ENCODE data around the gene TMEM185B.

TMEM185B gene

GRCh38 chr2:120231974-120232635 lies 8.9 kb upstream of the TMEM185B start:
- DNase-seq (ENCODE audit: low spot score), result peak; percentile 59

GRCh38 chr2:120231564-120231973 lies 8.4 kb upstream of the TMEM185B start:
- no peak for DNase-seq (ENCODE audit: low spot score)

GRCh38 chr2:120230515-120231471 lies 7.6 kb upstream of the TMEM185B start:
- DNase-seq (ENCODE audit: low spot score), result no peak

GRCh38 chr2:120229341-120229740 lies 6.1 kb upstream of the TMEM185B start:
- DNase-seq (ENCODE audit: low spot score), result no peak

- no peak for DNase-seq (ENCODE audit: low spot score)
These were observed 5.3 kb upstream of the TMEM185B start for GRCh38 chr2:120228503-120228902.

- no peak for DNase-seq (ENCODE audit: low spot score)
These were observed 4.2 kb upstream of the TMEM185B start for GRCh38 chr2:120227111-120227991.

GRCh38 chr2:120226316-120226715 lies 3.1 kb upstream of the TMEM185B start:
- DNase-seq (ENCODE audit: low spot score), result no peak

GRCh38 chr2:120225549-120226065 lies 2.4 kb upstream of the TMEM185B start:
- no peak for DNase-seq (ENCODE audit: low spot score)

- DNase-seq (ENCODE audit: low spot score), result no peak
These were observed 1.7 kb upstream of the TMEM185B start for GRCh38 chr2:120224735-120225548.

- DNase-seq (ENCODE audit: low spot score), result no peak
These were observed 1.1 kb upstream of the TMEM185B start for GRCh38 chr2:120224256-120224655.

GRCh38 chr2:120222186-120223033 lies 790 bp downstream of the TMEM185B start:
- DNase-seq (ENCODE audit: low spot score), result no peak

GRCh38 chr2:120221616-120222015 lies 1.6 kb downstream of the TMEM185B start:
- DNase-seq (ENCODE audit: low spot score), result no peak

- DNase-seq (ENCODE audit: low spot score), result peak; percentile 3
These were observed 2.4 kb downstream of the TMEM185B start for GRCh38 chr2:120220756-120221155.

GRCh38 chr2:120219766-120220165 lies 3.4 kb downstream of the TMEM185B start:
- DNase-seq (ENCODE audit: low spot score), result peak; percentile 5

- no peak for DNase-seq (ENCODE audit: low spot score)
These were observed 3.9 kb downstream of the TMEM185B start for GRCh38 chr2:120219291-120219690.

GRCh38 chr2:120218181-120218580 lies 5.0 kb downstream of the TMEM185B start:
- DNase-seq (ENCODE audit: low spot score), result peak; percentile 3

- no peak for DNase-seq (ENCODE audit: low spot score)
These were observed 12.9 kb downstream of the TMEM185B start for GRCh38 chr2:120210270-120210693.

- DNase-seq (ENCODE audit: low spot score), result peak; percentile 3
These were observed 13.6 kb downstream of the TMEM185B start for GRCh38 chr2:120209427-120210269.
